ENCODE results near the gene USP47.

Gene USP47

GRCh38 chr11:11842421-11843008 is 743 bp downstream of the USP47 start:
- H3K36me3 ChIP-seq (ENCODE audit: control insufficient read depth, insufficient read depth, low read length) = no peaks in the 10 kb centered on the region
- peaks cover 30% of the 10 kb centered on the region for H3K79me2 ChIP-seq
- H3K27me3 ChIP-seq (ENCODE audit: control insufficient read depth, insufficient read depth, low read length) = no peaks in the 10 kb centered on the region
- no peak for TF ChIP-seq CTCF (IDR thresholded peaks at IDR 0.05)
- H3K4me2 ChIP-seq (ENCODE audit: low read length) = peak overlapping the region; percentile 55
- peaks cover 9% of the 10 kb centered on the region for H3K4me1 ChIP-seq
- peak overlapping the region; percentile 75 for H3K4me3 ChIP-seq (ENCODE audit: low read depth, low read length)
- peak overlapping the region; percentile 99 for H3K9ac ChIP-seq
- H2AFZ ChIP-seq = peak overlapping the region; percentile 98
- H3K27ac ChIP-seq = peak overlapping the region; percentile 96
- no peaks in the 10 kb centered on the region for H3K9me3 ChIP-seq (ENCODE audit: control insufficient read depth, low read length)

- H3K4me3 ChIP-seq (ENCODE audit: low read depth, low read length) = peak overlapping the region; percentile 75
- H3K9ac ChIP-seq = no peak overlapping the region
- H3K4me2 ChIP-seq (ENCODE audit: low read length) = peak overlapping the region; percentile 55
- no peak for TF ChIP-seq CTCF (IDR thresholded peaks at IDR 0.05)
- no peaks in the 10 kb centered on the region for H3K36me3 ChIP-seq (ENCODE audit: control insufficient read depth, insufficient read depth, low read length)
- H3K27ac ChIP-seq = peak overlapping the region; percentile 96
- peaks cover 30% of the 10 kb centered on the region for H3K79me2 ChIP-seq
- no peaks in the 10 kb centered on the region for H3K27me3 ChIP-seq (ENCODE audit: control insufficient read depth, insufficient read depth, low read length)
- H3K9me3 ChIP-seq (ENCODE audit: control insufficient read depth, low read length) = no peaks in the 10 kb centered on the region
- H3K4me1 ChIP-seq = peaks cover 9% of the 10 kb centered on the region
- no peak overlapping the region for H2AFZ ChIP-seq
Observed at GRCh38 chr11:11843211-11843621, 1.4 kb downstream of the USP47 start.

DNA sequence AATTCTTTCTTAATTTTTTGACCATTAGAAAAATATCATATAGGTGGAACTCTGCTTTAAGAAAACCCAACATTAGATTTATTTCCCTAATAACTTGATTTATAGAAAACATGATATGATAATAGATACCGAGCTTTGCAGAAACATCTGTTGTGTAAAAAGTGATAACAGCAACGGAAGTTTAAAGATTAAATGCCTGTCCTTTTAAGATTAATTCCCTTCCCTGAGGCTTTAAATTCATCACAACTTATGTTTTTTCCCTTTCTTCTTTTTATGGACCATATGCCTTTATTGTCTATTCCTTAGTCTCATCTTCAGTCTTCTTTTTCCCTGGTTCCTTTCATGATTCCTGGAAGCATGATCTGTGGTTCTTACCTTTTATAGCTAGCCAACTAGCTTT is 1.9 kb downstream of the USP47 start:
- no peak overlapping the region for H3K9ac ChIP-seq
- H3K27me3 ChIP-seq (ENCODE audit: control insufficient read depth, insufficient read depth, low read length) = no peaks in the 10 kb centered on the region
- H3K36me3 ChIP-seq (ENCODE audit: control insufficient read depth, insufficient read depth, low read length) = no peaks in the 10 kb centered on the region
- H3K79me2 ChIP-seq = peaks cover 31% of the 10 kb centered on the region
- no peak overlapping the region for H2AFZ ChIP-seq
- no peaks in the 10 kb centered on the region for H3K9me3 ChIP-seq (ENCODE audit: control insufficient read depth, low read length)
- H3K27ac ChIP-seq = peak overlapping the region; percentile 96
- H3K4me2 ChIP-seq (ENCODE audit: low read length) = peak overlapping the region; percentile 55
- peaks cover 9% of the 10 kb centered on the region for H3K4me1 ChIP-seq
- no peak for TF ChIP-seq CTCF (IDR thresholded peaks at IDR 0.05)
- H3K4me3 ChIP-seq (ENCODE audit: low read depth, low read length) = peak overlapping the region; percentile 75

- Histone ChIP-seq H3K9ac (no peak overlapping the region), H3K36me3 (ENCODE audit: control insufficient read depth, insufficient read depth, low read length) (no peaks in the 10 kb centered on the region), H2AFZ (no peak overlapping the region), H3K4me2 (ENCODE audit: low read length) (peak overlapping the region; percentile 38), H3K79me2 (peaks cover 38% of the 10 kb centered on the region), H3K4me3 (ENCODE audit: low read depth, low read length) (peak overlapping the region; percentile 75), H3K27ac (peak overlapping the region; percentile 96), H3K27me3 (ENCODE audit: control insufficient read depth, insufficient read depth, low read length) (no peaks in the 10 kb centered on the region), H3K4me1 (peaks cover 13% of the 10 kb centered on the region), H3K9me3 (ENCODE audit: control insufficient read depth, low read length) (no peaks in the 10 kb centered on the region)
- TF ChIP-seq CTCF (IDR thresholded peaks at IDR 0.05) = no peak
Observed at GRCh38 chr11:11844272-11844671, 2.5 kb downstream of the USP47 start.

- Histone ChIP-seq H3K4me2 (ENCODE audit: low read length) (peak overlapping the region; percentile 47), H3K9me3 (ENCODE audit: control insufficient read depth, low read length) (no peaks in the 10 kb centered on the region), H3K9ac (no peak overlapping the region), H2AFZ (no peak overlapping the region), H3K27me3 (ENCODE audit: control insufficient read depth, insufficient read depth, low read length) (no peaks in the 10 kb centered on the region), H3K36me3 (ENCODE audit: control insufficient read depth, insufficient read depth, low read length) (no peaks in the 10 kb centered on the region), H3K4me3 (ENCODE audit: low read depth, low read length) (no peak overlapping the region), H3K79me2 (peaks cover 43% of the 10 kb centered on the region), H3K4me1 (peaks cover 17% of the 10 kb centered on the region), H3K27ac (no peak overlapping the region)
- TF ChIP-seq CTCF (IDR thresholded peaks at IDR 0.05) = no peak
Observed at GRCh38 chr11:11845071-11845470, 3.3 kb downstream of the USP47 start.

Measured in parathyroid adenoma (tissue), 2 donors.